H1 (cell line): ENCODE data around the gene ANAPC16. TPM values are rescaled to one million over a fixed set of nuclear protein-coding genes. Genes with fewer than 3 reads are reported as not detected.
A peak's percentile ranks its signal among the peaks of the same experiment; 100 is the strongest.

Experiments
- BACH1 ChIP-seq: IDR thresholded peaks from 2 replicates; pipeline ENCODE4 v1.6.1; 2012; ENCODE audit warnings: low read length, improper control_type of control experiment
- CTCF ChIP-seq, 3 experiments: IDR thresholded peaks; 1 replicate in 2 of 3; 2 replicates in 1 of 3; pipeline versions ENCODE4 v1.5.1 to v1.6.1; 2011; ENCODE audit warnings: low read length in 3 of 3, mild to moderate bottlenecking in 3 of 3, inconsistent platforms in 2 of 3, low read depth in 1 of 3, moderate library complexity in 1 of 3; ENCODE audit not compliant: insufficient read depth in 1 of 3; ENCODE audit errors: control extremely low read depth in 1 of 3
- E2F6 ChIP-seq: IDR thresholded peaks from 2 replicates; pipeline ENCODE4 v1.6.1; 2012; ENCODE audit warnings: inconsistent platforms
- PHF8 ChIP-seq: fragments of 200-600 bp; sonication (generic); conservative IDR thresholded peaks from 2 replicates; pipeline ENCODE4 v1.7.1; 2012; ENCODE audit warnings: low read depth, mild to moderate bottlenecking, inconsistent platforms, low read length, moderate library complexity
- SAP30 ChIP-seq: fragments of 300-600 bp; sonication (generic); IDR thresholded peaks from 2 replicates; pipeline ENCODE4 v1.7.1; 2012; ENCODE audit warnings: low read length, moderate library complexity, mild to moderate bottlenecking, inconsistent platforms; ENCODE audit not compliant: insufficient read depth, insufficient replicate concordance
- SP1 ChIP-seq: IDR thresholded peaks from 2 replicates; pipeline ENCODE4 v1.6.1; 2011; ENCODE audit warnings: low read depth, low read length
- SUZ12 ChIP-seq: fragments of 200-600 bp; sonication (generic); IDR thresholded peaks from 2 replicates; pipeline ENCODE4 v1.6.1; 2012; ENCODE audit warnings: mild to moderate bottlenecking, inconsistent platforms, low read length, moderate library complexity, mixed read lengths
- TAF1 ChIP-seq: IDR thresholded peaks from 2 replicates; pipeline ENCODE4 v1.6.1; 2011; ENCODE audit warnings: mild to moderate bottlenecking, low read depth, low read length
- polyA plus RNA-seq, 7 experiments: library from polyadenylated mRNA; depleted of rRNA in 3 of 7; stranded (reverse) in 5 of 7; unstranded in 2 of 7; fragments of >200 nt in 5 of 7; fragments of 200-250 nt in 2 of 7; gene quantifications; 1 replicate in 5 of 7; 2 replicates in 1 of 7; 4 replicates in 1 of 7; pipeline versions ENCODE4 v1.2.1 to v1.2.3, GENCODE V29; 2011 to 2013; ENCODE audit warnings: missing spikeins in 2 of 7, mixed read lengths in 2 of 7
- total RNA-seq: library from RNA; stranded (reverse); fragmentation: NEBNext Ultra II Directional; extraction: Animal tissue kit (Norgen Biotek cat#: 25700); gene quantifications from 2 replicates; pipeline ENCODE4 v1.2.1, GENCODE V29; 2021

Gene ANAPC16
- total and polyA plus RNA-seq, 2 of the 8 experiments (the other 6 are each of a cell fraction or from before 2014, with no cell fraction given) = 53.1 to 57.4 TPM

- TF ChIP-seq TAF1 (peak; percentile 94), E2F6 (peak; percentile 70), PHF8 (peak; percentile 99), SAP30 (peak; percentile 31), CTCF (IDR thresholded peaks at IDR 0.05; ENCODE audit: control extremely low read depth in 1 of 3, insufficient read depth in 1 of 3, low read depth in 1 of 3, low read length in 3 of 3) (no peak), SP1 (peak; percentile 78), SUZ12 (no peak), BACH1 (no peak)
Measured at GRCh38 chr10:72215611-72216549, at the start of gene ANAPC16, which contains the start of gene ASCC1 (continued).
